Fibroblast of gingiva (primary cell): ENCODE data around the gene NBAS.
A peak's percentile ranks its signal among the peaks of the same experiment; 100 is the strongest.

Source experiments
- DNase-seq: peaks from one replicate; pipeline ENCODE4 v3.0.0-alpha.2; 2011; ENCODE audit warnings: low read depth

NBAS gene

GRCh38 chr2:15591373-15591691 is 30.2 kb upstream of the NBAS start:
- DNase-seq: no peak

DNA sequence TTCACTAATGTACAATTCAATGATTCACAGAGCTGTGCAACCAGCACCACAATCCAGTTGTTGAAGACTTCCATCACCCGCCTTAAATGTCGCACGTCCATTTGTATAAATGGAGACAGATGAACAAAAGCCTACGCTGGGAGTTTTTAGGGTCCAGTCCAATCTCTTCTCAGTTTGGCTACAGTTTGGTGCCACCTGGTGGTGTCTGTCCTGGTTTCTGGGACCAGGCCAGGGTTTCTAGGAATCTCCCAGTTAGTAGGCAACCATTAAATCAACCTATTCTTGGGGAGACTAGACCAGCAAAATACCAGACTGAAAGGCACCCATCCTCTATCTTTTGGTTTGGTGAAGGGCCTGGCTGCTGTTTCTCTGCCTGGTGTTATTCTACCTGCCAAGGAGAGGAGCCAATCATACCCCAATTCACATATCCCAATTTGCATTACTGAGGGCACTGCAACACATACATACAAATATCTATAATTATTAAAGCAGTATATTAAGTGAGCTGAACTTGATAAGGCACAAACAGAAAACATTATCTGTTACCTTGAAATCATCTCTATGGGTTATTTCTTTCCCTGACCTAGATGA is 27.3 kb upstream of the NBAS start:
- peak; percentile 38 for DNase-seq

DNA sequence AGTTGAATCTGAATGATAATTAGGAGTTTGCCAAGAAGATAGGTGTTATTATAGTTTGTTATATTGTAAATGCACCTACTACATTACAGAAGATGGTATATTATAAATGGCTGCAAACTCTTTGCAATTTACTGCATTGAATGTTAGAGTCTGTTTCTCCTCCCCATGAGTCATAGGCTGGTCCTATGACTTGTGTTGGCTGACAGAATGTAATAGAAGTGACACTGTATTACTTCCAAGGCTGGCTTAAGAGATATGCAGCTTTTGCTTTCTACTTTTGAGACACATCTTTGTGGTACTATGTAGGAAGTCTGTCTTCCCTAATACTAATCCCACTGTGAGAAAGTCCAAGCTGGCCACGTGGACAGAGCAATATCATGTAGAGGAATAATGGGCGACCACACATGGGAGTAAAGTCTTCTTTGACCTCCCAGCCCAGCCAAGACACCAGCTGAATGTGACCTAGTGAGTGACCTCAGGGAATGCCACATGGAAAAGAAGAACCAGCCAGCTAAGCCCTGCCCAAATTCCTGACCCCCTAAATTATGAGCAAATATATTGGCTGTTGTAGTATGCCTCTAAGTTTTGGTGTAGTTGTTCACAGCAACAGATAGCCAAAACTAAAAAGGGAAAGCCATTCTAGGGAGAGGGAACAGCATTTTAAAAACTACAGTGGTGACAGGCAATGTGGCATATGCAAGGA is 23.8 kb upstream of the NBAS start:
- no peak for DNase-seq

- no peak for DNase-seq
Measured at GRCh38 chr2:15584316-15584715, 23.2 kb upstream of the NBAS start.

GRCh38 chr2:15583826-15584225 is 22.7 kb upstream of the NBAS start:
- DNase-seq: no peak

DNA sequence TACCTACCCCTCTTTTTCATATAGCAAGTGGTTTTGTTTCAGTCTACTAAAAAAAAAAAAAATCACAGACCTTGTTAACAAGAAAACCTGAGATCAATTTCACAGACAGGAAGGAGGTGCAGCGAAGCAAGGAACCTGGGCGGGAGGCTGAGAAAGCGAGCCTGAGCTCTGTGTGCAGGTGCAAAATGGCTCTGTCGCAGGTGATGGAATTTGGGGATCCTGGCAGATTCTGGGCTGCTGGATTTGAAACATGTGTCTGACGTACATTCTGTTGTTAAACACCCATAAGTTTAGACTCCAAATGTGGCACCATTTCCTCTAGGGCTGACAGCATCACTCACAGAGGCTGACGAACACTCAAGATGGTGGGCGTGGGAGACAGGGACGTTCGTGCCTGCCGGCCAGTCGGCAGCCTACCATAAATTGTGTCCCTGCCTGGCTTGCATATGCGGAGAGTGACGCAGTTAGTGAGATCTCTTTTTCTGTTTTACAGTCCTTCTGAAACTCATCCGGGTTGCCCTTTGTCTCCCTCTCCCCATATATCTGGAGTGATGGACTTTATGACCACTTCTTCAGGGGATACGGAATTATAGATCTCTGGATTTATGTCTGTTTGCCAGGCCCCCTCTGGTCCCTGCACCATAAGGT is 21.7 kb upstream of the NBAS start:
- DNase-seq: no peak

DNA sequence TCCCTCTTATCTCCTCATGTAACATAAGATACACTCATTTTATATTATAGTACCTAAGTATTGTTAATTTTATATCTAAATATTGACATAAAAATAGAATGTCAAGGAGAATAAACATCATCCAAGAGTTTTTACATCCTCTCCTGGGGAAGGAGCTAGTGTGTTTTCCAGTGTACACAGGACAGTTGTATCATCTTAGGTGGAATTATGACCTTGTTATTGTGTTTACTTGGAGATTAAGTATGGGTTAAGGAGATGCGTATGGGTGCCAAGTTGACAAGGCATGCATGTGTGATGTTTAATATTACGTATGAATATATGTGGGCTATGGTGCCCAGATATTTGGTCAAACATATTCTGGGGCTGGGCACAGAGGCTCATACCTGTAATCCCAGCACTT is 19.3 kb upstream of the NBAS start:
- no peak for DNase-seq

- DNase-seq: no peak
Measured at GRCh38 chr2:15579641-15580040, 18.5 kb upstream of the NBAS start.

DNA sequence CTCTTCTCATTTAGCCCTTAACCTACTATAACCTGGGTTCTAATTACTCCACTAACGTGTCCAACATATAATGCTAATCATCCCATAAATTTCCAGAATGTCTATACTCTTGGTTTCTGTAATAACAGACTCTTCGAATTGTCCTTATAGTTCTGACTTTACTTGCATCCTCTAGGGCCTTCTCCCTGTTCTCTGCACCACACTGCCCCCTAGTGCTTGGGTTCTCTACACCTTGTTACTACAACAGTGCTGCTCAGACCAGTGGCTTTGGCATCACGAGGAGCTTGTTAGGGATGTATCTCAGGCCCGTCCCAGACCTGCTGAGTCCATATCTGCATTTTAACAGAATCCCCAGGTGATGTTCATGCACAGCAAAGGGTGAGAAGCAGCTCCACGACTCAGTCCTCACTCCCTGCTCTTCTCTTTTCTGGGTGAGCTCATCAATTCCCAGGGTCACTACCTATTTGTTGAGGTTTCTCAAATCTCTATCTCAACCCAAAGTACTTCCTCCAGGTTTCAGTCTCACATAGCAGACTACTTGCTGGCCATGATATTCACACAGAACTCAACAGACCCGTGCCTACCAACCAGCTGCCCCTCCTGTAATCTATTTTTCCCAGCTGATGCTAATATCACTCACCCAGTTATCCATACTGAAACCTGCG is 16.1 kb upstream of the NBAS start:
- DNase-seq: peak; percentile 73

- DNase-seq: no peak
Measured at GRCh38 chr2:15571729-15572128, 10.6 kb upstream of the NBAS start.

DNA sequence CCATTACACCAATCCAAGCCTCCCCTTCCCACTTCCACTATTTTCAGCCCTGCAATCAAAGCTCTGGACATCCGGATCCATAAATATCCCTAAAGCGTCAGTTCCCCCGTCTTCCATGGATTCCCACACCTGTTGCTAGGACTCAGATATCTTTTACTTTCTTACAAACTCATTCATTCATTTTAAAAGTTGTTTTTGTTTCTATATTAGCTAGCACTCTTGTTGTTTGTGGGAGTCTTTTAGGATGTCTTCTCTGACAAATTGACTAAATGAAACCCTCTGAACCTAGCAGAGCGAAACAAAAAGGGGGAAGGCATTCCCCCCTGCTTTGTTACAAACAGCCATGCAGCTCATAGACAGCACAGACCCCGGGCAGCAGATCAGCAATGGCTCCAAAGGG is 9.0 kb upstream of the NBAS start:
- no peak for DNase-seq

GRCh38 chr2:15568874-15569273 is 7.7 kb upstream of the NBAS start:
- no peak for DNase-seq

GRCh38 chr2:15566912-15567311 is 5.8 kb upstream of the NBAS start:
- no peak for DNase-seq

DNA sequence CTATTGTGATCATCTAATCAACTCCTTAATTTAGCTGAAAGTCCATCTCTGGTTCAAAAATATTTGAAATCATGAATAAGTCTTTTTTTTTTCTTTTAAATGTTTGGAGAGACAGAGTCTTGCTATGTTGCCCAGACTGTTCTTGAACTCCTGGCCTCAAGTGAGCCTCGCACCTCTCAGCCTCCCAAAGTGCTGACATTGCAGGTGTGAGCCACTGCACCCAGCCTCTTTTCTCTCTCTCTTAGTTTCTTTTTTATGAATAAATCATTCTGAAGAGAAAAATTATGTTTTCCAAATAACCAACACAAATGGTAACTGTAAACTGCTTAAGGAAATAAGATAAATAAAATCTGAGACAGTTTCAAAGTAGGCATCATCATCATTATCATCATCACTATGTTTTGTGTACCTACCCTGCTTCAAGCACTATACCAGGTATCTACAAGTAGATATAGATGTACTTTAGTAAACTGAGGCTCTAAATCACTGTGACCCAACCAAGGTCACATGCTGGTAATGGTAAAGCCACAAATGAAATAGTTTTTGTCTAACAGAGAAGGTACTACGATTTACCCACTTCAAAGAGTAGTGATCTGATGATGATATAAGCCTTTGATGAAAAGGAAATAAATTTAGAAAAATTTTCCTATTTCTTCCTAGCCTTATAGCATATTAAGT is 5.0 kb upstream of the NBAS start:
- no peak for DNase-seq

GRCh38 chr2:15565392-15565791 is 4.3 kb upstream of the NBAS start:
- DNase-seq: no peak

DNA sequence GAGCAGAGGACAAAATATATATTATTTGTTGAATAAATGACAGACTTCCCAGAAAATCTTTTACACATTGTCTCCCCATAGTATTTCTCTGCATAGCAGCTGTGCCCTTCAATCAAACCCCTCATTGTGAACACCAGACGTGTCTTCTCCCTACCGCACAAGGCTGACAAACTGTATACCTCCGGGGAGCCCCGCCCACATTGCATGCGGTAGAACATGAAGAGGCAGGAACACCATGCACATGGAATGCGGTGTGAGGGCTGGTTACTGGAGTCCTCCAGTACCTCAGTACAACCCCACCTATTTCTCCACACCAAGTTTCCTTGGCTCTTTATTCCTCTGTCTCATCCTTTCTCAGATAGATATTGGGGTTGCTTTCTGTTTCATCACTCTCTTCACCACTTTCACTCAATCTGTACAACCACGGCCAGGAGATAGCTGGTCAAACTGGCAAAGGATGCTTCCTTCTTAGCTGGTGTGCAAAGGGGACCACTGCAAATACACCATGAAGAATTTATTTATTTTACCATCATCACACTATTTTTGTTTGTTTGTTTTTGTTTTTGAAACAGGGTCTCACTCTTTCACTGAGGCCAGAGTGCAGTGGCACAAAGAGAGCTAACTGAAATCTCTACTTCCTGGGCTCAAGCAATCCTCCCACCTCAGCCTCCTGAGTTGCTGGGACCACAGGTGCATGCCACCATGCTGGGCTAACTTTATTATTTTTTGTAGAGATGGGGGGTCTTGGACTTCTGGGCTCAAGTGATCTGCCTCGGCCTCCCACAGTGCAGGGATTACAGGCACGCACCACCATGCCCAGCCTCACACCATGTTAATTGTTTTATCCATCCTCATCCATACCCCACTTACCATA is 2.3 kb upstream of the NBAS start:
- no peak for DNase-seq

DNA sequence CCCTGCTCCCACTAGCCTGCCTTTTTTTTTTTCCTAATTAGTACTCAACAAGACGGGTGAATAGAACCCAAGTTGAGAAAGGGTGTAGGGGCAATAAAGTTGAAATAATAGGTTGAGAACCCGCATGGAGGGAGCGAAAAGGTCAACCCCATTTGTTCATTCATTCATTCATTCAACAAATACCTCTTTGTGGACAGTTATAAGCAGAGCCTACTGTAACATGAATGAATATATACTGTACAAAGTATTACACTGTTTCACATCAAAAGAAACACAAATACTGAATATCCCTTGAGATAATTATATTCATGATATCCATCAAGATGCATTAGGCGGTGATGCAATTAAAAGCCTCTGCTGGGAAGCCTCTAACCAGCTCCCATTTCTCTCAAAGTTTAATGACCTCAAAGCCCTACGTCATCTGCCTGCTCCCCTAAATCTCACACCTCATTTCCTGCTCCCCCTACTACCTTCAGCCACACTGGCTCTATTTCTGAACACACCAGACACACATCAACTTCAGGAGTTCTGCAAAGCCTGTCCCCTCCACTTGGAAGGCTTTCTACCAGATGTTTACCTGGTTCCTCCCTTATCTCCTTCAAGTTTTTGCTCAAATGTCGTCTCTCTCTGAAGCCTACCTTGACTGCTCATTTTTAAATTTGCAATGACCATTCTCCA is 1.4 kb upstream of the NBAS start:
- DNase-seq: no peak

DNA sequence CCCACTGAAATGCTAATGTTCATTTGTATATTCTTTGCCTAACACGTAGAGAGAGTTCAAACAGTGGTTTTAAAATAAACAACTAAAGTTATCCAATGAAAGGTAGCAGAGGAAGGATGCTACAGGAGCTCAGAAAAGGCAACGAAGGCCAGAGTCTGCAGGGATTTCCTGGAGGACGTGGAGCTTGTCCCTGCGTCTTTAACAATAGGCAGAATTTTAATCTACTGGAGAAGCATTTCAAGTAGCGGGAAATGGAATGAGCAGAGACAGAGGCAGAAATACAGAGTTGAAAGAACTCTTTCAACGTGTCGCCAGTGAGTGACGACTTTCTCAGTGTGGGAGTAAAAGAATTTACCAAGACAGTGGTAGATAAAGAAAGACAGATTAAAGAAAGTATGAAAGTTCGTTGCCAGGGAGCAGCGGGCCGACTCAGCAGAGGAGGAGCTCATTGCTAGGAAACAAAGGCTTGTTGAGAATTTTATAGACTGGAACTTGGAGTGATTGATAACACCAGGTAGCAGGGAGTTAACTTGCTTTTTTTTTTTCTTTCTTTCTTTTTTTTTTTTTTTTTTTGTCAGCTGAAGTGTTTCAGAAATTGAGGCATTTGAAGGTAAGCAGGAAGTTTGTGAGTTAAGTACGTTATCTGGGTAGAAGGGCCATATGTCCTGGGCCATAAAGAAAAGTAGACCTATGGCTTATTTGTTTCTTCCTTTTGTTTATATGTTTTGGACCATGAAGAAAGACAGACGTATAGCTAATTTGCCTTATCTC is 625 bp upstream of the NBAS start:
- DNase-seq: peak; percentile 9

GRCh38 chr2:15560140-15560987 is 770 bp downstream of the NBAS start:
- DNase-seq: no peak
